Myocyte (in vitro differentiated cells): ENCODE results near the gene GRK2. TPM values are rescaled to one million over a fixed set of nuclear protein-coding genes. Genes with fewer than 3 reads are reported as not detected.
"Not testable (repeated sequence)": the region's sequence is repeated elsewhere in the genome, so short reads cannot be mapped to it uniquely, and the experiment has no call there.

ENCODE experiments used
- DNase-seq: peaks from one replicate; pipeline ENCODE4 v3.0.0-alpha.2; 2012; ENCODE audit warnings: low read depth
- polyA plus RNA-seq: library from polyadenylated mRNA; unstranded; fragments of >200 nt; gene quantifications from one replicate; pipeline ENCODE4 v1.2.1, GENCODE V29; 2012; ENCODE audit warnings: missing spikeins
- total RNA-seq: library from RNA; depleted of rRNA; stranded (reverse); fragments of >200 nt; gene quantifications from 2 replicates; pipeline ENCODE4 v1.2.3, GENCODE V29; 2014

GRK2 gene
- 101 TPM in 2 replicates for total RNA-seq
- 56.3 TPM for polyA plus RNA-seq

DNA sequence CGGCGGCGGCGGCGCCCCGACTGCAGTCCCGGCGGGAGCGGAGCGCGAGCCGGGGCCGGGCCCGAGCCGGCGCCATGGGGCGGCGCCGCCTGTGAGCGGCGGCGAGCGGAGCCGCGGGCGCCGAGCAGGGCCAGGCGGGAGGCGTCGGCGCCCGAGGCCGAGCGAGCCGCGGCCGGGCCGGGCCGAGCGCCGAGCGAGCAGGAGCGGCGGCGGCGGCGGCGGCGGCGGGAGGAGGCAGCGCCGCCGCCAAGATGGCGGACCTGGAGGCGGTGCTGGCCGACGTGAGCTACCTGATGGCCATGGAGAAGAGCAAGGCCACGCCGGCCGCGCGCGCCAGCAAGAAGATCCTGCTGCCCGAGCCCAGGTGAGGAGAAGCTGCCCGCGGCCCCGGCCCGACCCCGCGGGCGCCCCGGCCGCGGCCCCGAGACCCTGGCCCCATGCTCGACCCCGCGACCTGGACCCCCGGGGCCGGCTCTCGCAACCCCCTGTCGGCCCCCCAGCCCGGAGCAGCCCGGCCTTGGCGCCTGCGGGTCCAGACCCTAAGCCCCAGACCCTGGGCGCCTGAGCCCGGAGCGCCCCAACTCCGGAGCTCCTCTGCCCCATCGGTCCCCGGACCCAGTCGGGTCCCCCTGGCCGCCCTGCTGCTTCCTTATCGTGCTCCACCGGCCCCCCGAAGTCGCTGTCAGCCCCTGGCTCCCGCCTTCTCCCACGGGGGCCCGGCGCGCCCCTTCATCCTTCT is at the start of gene GRK2:
TSS of gene GRK2 (plus strand) at position 25 of the 739 bp plus-strand sequence. CDS start at position 252, 227 bp downstream.
- DNase-seq = peak; percentile 50

GRCh38 chr11:67227726-67228125 is 38.5 kb upstream of the GRK2 start:
- DNase-seq = no peak

DNA sequence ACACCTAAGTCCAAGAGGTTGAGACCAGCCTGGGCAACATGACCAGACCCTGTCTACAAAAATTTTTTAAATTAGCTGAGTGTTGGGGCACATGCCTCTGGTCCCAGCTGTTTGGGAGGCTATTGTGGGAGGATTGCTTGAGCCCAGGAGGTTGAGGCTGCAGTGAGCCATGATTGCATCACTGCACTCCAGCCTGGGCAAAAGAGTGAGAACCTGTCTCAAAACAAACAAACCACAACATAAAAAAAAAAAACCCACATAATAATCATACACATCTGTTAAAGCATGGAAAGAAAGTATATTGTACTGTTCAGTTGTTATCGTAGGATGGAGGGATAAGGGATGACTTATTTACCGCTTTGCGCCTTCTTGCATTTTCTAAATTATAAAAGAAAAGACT is 35.9 kb upstream of the GRK2 start:
- DNase-seq = no peak

- no peak for DNase-seq
Observed at GRCh38 chr11:67230886-67231285, 35.4 kb upstream of the GRK2 start.

GRCh38 chr11:67233584-67234190 is 32.6 kb upstream of the GRK2 start:
- no peak for DNase-seq

- not testable (repeated sequence) for DNase-seq
Observed at GRCh38 chr11:67234571-67234970, 31.7 kb upstream of the GRK2 start.

- DNase-seq = no peak
Observed at GRCh38 chr11:67237574-67237973, 28.7 kb upstream of the GRK2 start.

GRCh38 chr11:67238894-67239782 is 27.1 kb upstream of the GRK2 start:
- no peak for DNase-seq

DNA sequence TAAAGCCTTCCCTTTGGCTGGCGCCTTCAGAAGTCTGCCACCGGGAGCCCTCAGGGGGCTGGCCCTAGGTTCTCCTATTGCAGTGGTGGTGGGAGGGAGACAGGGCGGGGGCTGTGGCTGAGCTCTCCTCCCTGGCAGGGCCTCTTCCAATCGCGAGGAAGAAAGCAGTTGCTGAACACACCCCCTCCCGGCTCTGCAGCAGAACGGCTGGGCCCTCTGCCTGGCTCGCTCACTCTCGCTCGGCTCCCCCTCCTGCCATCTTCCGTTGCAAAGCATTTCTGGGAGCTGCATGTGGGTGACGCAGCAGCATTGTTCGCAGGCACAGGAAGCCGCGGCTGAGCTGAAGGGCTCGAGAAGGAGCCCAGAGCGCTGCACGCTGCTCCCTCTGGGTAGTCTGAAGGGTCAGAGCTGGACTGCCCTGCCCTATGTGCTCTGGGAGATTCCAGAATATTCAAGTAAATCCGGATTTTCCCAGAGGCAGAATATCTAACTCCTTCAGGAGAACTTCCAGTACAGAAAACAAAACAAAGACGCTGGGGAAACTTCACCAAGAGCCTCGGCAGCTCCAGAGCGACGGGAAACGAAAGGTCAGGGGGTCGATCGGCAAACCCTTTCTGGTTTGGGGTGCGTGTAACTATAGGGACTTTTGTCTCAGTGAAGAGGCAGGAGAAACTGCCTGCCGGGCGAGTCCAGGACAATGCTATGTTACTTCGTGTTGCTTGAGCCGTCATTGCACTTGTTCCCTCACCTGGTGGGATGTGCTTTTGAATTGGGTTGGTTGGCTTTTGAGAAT is 26.3 kb upstream of the GRK2 start:
- peak; percentile 99 for DNase-seq

- DNase-seq = peak; percentile 61
Observed at GRCh38 chr11:67240576-67241389, 25.5 kb upstream of the GRK2 start.

DNA sequence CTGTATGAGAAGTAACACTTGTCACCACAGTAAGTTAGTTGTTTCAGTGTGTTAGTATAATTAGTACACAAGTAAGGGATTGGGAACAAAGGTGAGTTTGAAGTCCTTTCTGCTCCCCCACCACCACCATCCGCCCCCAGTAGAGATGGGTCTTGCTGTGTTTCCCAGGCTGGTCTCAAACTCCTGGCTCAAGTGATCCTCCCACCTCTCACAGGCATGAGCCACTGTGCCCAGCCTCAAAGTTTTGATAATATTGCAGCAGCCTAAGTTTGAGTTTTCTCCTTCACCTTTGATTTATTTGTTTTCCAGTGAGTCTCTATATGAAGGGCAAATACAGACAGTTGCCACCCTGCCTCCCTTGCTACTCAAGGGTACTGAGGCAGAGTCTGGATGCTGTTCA is 23.7 kb upstream of the GRK2 start:
- DNase-seq = no peak

DNA sequence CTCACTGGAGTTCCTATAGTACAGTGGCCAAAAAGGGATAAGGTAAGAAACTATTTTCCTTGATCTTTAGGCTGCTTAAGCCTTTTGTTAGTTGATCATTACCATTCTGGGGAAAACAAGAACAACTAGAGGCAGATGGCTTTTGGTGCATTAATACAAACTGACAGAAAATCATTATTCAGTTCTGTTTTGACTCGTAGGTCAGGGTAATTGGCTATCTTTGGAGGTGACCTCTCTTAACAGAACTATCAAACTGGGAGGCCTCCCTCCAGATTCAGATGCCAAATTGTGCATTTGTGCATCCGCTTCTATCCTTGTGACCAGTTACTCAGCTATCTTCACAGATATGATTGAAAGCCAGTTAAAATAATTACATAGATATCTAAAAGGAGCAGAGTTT is 23.2 kb upstream of the GRK2 start:
- no peak for DNase-seq

DNA sequence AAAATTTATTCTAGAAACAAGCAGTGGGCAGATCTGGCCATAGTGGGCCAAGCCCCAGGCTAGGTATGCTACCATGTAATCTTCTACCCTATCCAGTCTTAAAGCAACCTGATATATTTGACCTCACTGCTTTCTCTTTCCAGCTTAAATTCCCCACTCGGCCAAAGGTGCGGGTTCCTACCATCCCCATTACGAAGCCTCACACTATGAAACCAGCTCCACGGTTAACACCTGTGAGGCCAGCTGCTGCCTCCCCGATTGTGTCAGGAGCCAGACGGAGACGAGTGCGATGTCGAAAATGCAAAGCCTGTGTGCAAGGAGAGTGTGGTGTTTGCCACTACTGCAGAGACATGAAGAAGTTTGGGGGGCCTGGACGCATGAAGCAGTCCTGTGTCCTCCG is 21.2 kb upstream of the GRK2 start:
- DNase-seq = no peak

DNA sequence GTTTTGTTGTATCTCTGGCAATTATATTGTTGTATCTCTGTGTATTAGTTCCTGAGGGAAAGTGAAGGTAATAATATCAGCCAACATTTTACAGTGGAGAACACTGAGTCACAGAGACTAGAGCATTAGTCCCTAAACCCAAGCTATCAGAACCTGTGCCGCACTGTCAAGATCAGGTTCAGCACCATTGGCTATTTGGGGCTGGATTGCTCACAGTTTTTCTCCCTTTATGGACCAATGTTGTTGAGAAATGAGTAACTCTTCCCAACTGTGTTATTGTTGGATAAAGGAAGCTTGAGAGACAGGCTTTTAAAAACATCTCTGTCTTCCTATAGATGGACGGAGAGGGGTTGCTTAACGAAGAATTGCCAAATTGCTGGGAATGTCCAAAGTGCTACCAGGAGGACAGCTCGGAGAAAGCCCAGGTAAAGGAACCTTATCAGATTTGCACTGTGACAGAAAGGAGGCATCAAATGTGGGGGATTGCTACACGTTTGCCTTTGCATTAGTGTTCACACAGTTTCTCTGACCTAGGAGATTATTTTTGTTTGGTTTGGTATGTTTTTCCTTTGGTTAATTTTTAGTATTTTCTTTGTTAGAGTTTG is 18.2 kb upstream of the GRK2 start:
- no peak for DNase-seq

DNA sequence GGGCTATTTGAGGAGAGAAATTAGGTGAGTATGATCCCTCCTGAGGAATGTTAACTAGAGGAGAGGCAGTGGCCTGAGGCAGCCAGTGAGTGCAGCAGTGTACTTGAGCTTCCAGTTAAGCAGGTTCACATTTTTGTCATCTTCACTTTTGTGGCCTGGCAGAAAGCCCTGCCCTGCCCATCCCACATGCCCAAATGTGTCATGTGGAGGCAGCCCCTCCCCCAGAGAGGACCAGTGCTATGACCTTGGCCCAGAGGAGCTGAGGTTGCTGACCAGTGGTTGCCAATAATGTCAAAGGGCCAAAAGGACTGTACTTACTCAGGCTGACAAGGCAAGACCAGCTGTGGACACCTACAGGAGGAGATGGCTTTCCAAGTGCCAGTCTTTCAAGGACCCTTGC is 17.6 kb upstream of the GRK2 start:
- DNase-seq = peak; percentile 92

DNA sequence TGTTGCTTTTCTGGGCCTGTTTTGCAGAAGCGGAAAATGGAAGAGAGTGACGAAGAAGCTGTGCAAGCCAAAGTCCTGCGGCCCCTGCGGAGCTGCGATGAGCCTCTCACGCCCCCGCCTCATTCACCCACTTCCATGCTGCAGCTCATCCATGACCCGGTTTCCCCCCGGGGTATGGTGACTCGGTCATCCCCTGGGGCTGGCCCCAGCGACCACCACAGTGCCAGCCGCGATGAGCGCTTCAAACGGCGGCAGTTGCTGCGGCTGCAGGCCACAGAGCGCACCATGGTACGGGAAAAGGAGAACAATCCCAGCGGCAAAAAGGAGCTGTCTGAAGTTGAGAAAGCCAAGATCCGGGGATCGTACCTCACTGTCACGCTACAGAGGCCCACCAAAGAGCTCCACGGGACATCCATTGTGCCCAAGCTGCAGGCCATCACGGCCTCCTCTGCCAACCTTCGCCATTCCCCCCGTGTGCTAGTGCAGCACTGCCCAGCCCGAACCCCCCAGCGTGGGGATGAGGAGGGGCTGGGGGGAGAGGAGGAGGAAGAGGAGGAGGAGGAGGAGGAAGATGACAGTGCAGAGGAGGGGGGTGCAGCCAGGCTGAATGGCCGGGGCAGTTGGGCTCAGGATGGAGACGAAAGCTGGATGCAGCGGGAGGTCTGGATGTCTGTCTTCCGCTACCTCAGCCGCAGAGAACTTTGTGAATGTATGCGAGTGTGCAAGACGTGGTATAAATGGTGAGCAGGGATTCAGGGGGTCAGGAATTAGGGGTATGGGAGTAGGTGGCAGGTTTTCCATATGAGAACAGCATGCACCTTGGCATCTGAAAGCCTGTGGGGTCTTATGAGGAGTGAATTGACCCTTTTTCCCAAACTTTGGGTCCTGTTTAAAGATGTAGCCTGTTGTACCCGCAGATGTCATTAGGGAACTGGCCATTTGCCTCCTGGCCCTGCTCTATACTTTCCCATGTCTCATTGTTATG is 15.9 kb upstream of the GRK2 start:
- no peak for DNase-seq

DNA sequence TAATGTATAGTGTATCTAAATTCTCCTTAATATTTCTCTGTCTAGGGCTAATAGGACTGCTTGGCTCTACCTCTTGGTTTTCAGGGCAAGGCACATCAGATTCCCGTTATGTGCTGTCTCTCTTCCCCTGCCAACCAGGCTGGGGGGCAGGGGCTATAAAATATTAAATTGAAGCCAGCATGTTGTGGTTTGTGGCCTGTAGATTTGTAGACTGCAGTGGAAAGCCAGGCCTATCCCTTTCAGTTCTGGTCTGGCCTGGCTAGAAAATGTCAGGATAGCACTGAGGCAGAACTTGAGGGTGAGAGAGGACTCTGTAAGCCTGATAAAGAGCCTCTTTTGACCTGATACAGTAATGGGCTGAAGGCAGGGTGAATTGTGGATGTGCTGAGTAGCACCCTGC is 14.4 kb upstream of the GRK2 start:
- peak; percentile 44 for DNase-seq

DNA sequence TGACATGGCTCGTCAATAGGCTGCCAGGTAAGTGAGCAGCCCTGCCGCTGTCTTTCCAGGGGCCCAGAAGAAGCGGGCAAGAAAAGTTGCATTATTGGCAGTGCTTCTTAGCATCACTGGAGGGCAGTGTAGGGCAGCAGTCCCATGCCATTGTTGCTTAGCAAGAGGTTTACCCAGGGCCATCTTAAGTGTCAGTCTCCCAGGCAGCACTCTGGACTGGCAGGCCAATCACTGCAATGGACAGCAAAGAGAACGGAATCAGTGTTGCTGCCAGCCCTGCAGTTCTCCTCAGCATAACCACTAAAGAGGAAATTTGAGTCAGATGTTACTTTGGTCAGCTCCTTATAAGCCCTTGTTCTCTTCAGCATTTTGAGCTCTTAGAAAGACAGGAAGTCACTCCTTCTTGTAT is 13.4 kb upstream of the GRK2 start:
- peak; percentile 38 for DNase-seq
